CD14-positive monocyte (primary cell): ENCODE data around the gene GPRC5C. TPM values are rescaled to one million over a fixed set of nuclear protein-coding genes. Genes with fewer than 3 reads are reported as not detected.

Source experiments
- DNase-seq, 3 donors: peaks; one replicate each; pipeline ENCODE4 v3.0.0-alpha.2; 2011 to 2022
- H2AFZ ChIP-seq: 2 replicates; pipeline ENCODE4 v1.6.0; 2012; ENCODE audit warnings: mild to moderate bottlenecking, low read depth, low read length, inconsistent platforms; ENCODE audit not compliant: insufficient read depth, poor library complexity, severe bottlenecking
- H3K27ac ChIP-seq, 2 donors: 1 replicate in 1 of 2; 2 replicates in 1 of 2; pipeline ENCODE4 v1.5.1; 2012 to 2013; ENCODE audit warnings: low read length in 2 of 2, control low read depth in 1 of 2, inconsistent platforms in 1 of 2, low read depth in 1 of 2, mild to moderate bottlenecking in 1 of 2
- H3K27me3 ChIP-seq, 2 donors: one replicate each; pipeline versions ENCODE4 v1.6.0 to v1.6.1; 2011 to 2013; ENCODE audit warnings: low read length in 2 of 2; ENCODE audit not compliant: control insufficient read depth in 2 of 2, insufficient read depth in 2 of 2
- H3K36me3 ChIP-seq, 2 donors: replicated peaks in 1 of 2; 1 replicate in 1 of 2; 2 replicates in 1 of 2; pipeline versions ENCODE4 v1.5.1 to v1.6.1; 2012 to 2013; ENCODE audit warnings: low read length in 2 of 2, control low read depth in 1 of 2, inconsistent platforms in 1 of 2, mild to moderate bottlenecking in 1 of 2; ENCODE audit not compliant: insufficient read depth in 2 of 2, control insufficient read depth in 1 of 2
- H3K4me1 ChIP-seq, 2 donors: 1 replicate in 1 of 2; 2 replicates in 1 of 2; pipeline versions ENCODE4 v1.5.1 to v1.6.1; 2012 to 2013; ENCODE audit warnings: low read length in 2 of 2, control low read depth in 1 of 2, inconsistent platforms in 1 of 2, mild to moderate bottlenecking in 1 of 2, moderate library complexity in 1 of 2; ENCODE audit not compliant: insufficient read depth in 2 of 2, control insufficient read depth in 1 of 2
- H3K4me2 ChIP-seq: replicated peaks from 2 replicates; pipeline ENCODE3; 2012; ENCODE audit warnings: low read length, moderate library complexity, mild to moderate bottlenecking; ENCODE audit not compliant: poor library complexity, severe bottlenecking; ENCODE audit errors: extremely low read depth
- H3K4me3 ChIP-seq, 3 experiments: fragments of 200-600 bp in 1 of 3; sonication (generic) in 1 of 3; replicated peaks in 1 of 3; 1 replicate in 2 of 3; 2 replicates in 1 of 3; pipeline ENCODE4 v1.5.1; 2011 to 2013; ENCODE audit warnings: low read length in 3 of 3, mild to moderate bottlenecking in 3 of 3, control low read depth in 2 of 3, low read depth in 2 of 3, inconsistent platforms in 1 of 3, moderate library complexity in 1 of 3
- H3K79me2 ChIP-seq: 2 replicates; pipeline ENCODE4 v1.6.0; 2012; ENCODE audit warnings: mild to moderate bottlenecking, control low read depth, inconsistent platforms, low read length, moderate library complexity; ENCODE audit not compliant: insufficient read depth
- H3K9ac ChIP-seq: 2 replicates; pipeline ENCODE4 v1.6.0; 2017; ENCODE audit warnings: low read length, mild to moderate bottlenecking; ENCODE audit not compliant: insufficient read depth, poor library complexity, severe bottlenecking
- H3K9me3 ChIP-seq, 2 donors: replicated peaks in 1 of 2; 1 replicate in 1 of 2; 2 replicates in 1 of 2; pipeline versions ENCODE4 v1.5.1 to v1.6.1; 2012 to 2013; ENCODE audit warnings: low read length in 2 of 2, control low read depth in 1 of 2; ENCODE audit not compliant: control insufficient read depth in 1 of 2, insufficient read depth in 1 of 2
- H4K20me1 ChIP-seq: 2 replicates; pipeline ENCODE4 v1.6.0; 2012; ENCODE audit warnings: mild to moderate bottlenecking, low read length, control low read depth, moderate library complexity; ENCODE audit not compliant: insufficient read depth
- H3K27ac Mint-ChIP-seq, 7 donors: one replicate each; pipeline ENCODE4 v1.8.0; 2020; ENCODE audit warnings: mild to moderate bottlenecking in 7 of 7, mixed read lengths in 7 of 7, moderate library complexity in 6 of 7, inconsistent platforms in 2 of 7
- H3K27me3 Mint-ChIP-seq, 3 donors: one replicate each; pipeline ENCODE4 v1.8.0; 2021 to 2022; ENCODE audit warnings: low read depth in 3 of 3, mild to moderate bottlenecking in 3 of 3, mixed read lengths in 3 of 3, moderate library complexity in 3 of 3, inconsistent platforms in 1 of 3
- H3K36me3 Mint-ChIP-seq, 2 donors: one replicate each; pipeline ENCODE4 v1.8.0; 2020; ENCODE audit warnings: mixed read lengths in 2 of 2, inconsistent platforms in 1 of 2, mild to moderate bottlenecking in 1 of 2
- H3K4me1 Mint-ChIP-seq: one replicate; pipeline ENCODE4 v1.8.0; 2020; ENCODE audit warnings: mild to moderate bottlenecking, mixed read lengths
- H3K4me3 Mint-ChIP-seq, 2 donors: one replicate each; pipeline ENCODE4 v1.8.0; 2020; ENCODE audit warnings: mild to moderate bottlenecking in 2 of 2, mixed read lengths in 2 of 2, moderate library complexity in 1 of 2
- H3K9me3 Mint-ChIP-seq, 7 donors: one replicate each; pipeline ENCODE4 v1.8.0; 2020 to 2022; ENCODE audit warnings: mixed read lengths in 7 of 7, mild to moderate bottlenecking in 6 of 7, moderate library complexity in 6 of 7, inconsistent platforms in 2 of 7
- CTCF ChIP-seq: fragments of 200-600 bp; IDR thresholded peaks from one replicate; pipeline ENCODE4 v1.8.0; 2022; ENCODE audit warnings: antibody characterized with exemption, mild to moderate bottlenecking
- WGBS: methylation state at CpG from one replicate; pipeline ENCODE4 v1.1.5; 2013; ENCODE audit warnings: missing lambda C conversion rate; ENCODE audit not compliant: insufficient coverage; 5-methylcytosine and 5-hydroxymethylcytosine counted together
- intact Hi-C, 2 donors: fragments of 100-400 bp; cut with micrococcal nuclease; formaldehyde crosslinking; loops; one replicate each; pipeline versions ENCODE4 v1.15.0 to v1.15.1; 2023
- polyA plus RNA-seq, 3 donors: library from polyadenylated mRNA; depleted of rRNA in 1 of 3; unstranded in 2 of 3; stranded (reverse) in 1 of 3; fragments of 300-500 nt in 2 of 3; fragments of >200 nt in 1 of 3; fragmentation: Illumina TruSeq in 2 of 3; gene quantifications; 1 replicate in 2 of 3; 2 replicates in 1 of 3; pipeline ENCODE4 v1.2.3, GENCODE V29; 2012 to 2021

GPRC5C gene
- polyA plus RNA-seq, 3 donors = 0.47 to 3.3 (median 1.9) TPM

- no peaks in the 10 kb centered on the region for H3K36me3 ChIP-seq
- Mint-ChIP-seq H3K4me1 (peaks cover 34% of the 10 kb centered on the region), H3K27me3 (peaks cover 11 to 39% (median 27%) of the 10 kb centered on the region in 3 donors), H3K36me3 (no peaks in the 10 kb centered on the region), H3K27ac (no peak overlapping the region), H3K4me3 (no peak overlapping the region), H3K9me3 (peaks cover 0 to 3% (median 0%) of the 10 kb centered on the region in 7 donors)
- WGBS = 93% methylated on average over 5 of the region's 5 CpGs
- H3K4me1 ChIP-seq = peaks cover 27 to 41% of the 10 kb centered on the region in 2 donors
- no peak for TF ChIP-seq CTCF
- no peaks in the 10 kb centered on the region for H3K79me2 ChIP-seq
- no peaks in the 10 kb centered on the region for H3K9me3 ChIP-seq
- H3K4me3 ChIP-seq = no peak overlapping the region
- H2AFZ ChIP-seq = no peak overlapping the region
- intact Hi-C loops = no loop called here
- H3K4me2 ChIP-seq = no peak overlapping the region
- no peak overlapping the region for H3K9ac ChIP-seq
- H3K27ac ChIP-seq = no peak overlapping the region
- no peak for DNase-seq
- H3K27me3 ChIP-seq = peaks cover 0 to 10% of the 10 kb centered on the region in 2 donors
- H4K20me1 ChIP-seq = no peaks in the 10 kb centered on the region
Measured at GRCh38 chr17:74449773-74450172, 17.9 kb downstream of the GPRC5C start.

- TF ChIP-seq CTCF = no peak
- H3K36me3 ChIP-seq = no peaks in the 10 kb centered on the region
- Mint-ChIP-seq H3K36me3 (no peaks in the 10 kb centered on the region), H3K4me1 (peaks cover 31% of the 10 kb centered on the region), H3K9me3 (peaks cover 0 to 3% (median 0%) of the 10 kb centered on the region in 7 donors), H3K27me3 (peaks cover 9 to 40% (median 27%) of the 10 kb centered on the region in 3 donors), H3K4me3 (no peak overlapping the region), H3K27ac (no peak overlapping the region)
- no peaks in the 10 kb centered on the region for H4K20me1 ChIP-seq
- 97% methylated on average over 3 of the region's 3 CpGs for WGBS
- H3K27ac ChIP-seq = no peak overlapping the region
- no peak overlapping the region for H3K9ac ChIP-seq
- H3K4me2 ChIP-seq = no peak overlapping the region
- no peak overlapping the region for H2AFZ ChIP-seq
- no peak for DNase-seq
- intact Hi-C loops = no loop called here
- H3K27me3 ChIP-seq = peaks cover 0 to 10% of the 10 kb centered on the region in 2 donors
- peaks cover 27 to 42% of the 10 kb centered on the region in 2 donors for H3K4me1 ChIP-seq
- no peaks in the 10 kb centered on the region for H3K79me2 ChIP-seq
- H3K4me3 ChIP-seq = no peak overlapping the region
- no peaks in the 10 kb centered on the region for H3K9me3 ChIP-seq
Measured at GRCh38 chr17:74450231-74450630, 18.3 kb downstream of the GPRC5C start.
